ENCODE results near the gene HNRNPLL.

Gene HNRNPLL

DNA sequence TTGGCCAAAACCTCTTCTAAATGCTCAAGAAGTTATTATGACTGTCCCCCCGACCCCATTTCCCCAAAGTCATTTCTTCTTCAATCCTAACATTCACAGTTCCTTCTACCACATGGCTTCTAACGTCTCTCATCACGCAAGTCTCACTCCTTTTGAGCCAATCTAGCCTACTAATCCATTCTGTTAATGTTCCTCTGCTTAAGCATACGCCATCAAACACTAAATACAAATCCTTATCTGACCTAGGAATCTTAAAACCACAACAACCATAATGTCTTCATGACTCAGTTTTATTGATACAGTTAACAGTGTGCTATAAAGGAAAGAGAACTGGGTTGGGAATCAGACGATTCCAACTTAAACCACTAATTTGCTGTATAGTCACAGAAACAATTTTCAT is 23.9 kb downstream of the HNRNPLL start:
- TF ChIP-seq, protein P1, sequence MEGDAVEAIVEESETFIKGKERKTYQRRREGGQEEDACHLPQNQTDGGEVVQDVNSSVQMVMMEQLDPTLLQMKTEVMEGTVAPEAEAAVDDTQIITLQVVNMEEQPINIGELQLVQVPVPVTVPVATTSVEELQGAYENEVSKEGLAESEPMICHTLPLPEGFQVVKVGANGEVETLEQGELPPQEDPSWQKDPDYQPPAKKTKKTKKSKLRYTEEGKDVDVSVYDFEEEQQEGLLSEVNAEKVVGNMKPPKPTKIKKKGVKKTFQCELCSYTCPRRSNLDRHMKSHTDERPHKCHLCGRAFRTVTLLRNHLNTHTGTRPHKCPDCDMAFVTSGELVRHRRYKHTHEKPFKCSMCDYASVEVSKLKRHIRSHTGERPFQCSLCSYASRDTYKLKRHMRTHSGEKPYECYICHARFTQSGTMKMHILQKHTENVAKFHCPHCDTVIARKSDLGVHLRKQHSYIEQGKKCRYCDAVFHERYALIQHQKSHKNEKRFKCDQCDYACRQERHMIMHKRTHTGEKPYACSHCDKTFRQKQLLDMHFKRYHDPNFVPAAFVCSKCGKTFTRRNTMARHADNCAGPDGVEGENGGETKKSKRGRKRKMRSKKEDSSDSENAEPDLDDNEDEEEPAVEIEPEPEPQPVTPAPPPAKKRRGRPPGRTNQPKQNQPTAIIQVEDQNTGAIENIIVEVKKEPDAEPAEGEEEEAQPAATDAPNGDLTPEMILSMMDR (conservative IDR thresholded peaks at IDR 0.05; ENCODE audit: low read length): no peak
- no peak for DNase-seq (ENCODE audit: low read depth)
- H3K4me3 ChIP-seq (ENCODE audit: low read length): no peak overlapping the region

DNA sequence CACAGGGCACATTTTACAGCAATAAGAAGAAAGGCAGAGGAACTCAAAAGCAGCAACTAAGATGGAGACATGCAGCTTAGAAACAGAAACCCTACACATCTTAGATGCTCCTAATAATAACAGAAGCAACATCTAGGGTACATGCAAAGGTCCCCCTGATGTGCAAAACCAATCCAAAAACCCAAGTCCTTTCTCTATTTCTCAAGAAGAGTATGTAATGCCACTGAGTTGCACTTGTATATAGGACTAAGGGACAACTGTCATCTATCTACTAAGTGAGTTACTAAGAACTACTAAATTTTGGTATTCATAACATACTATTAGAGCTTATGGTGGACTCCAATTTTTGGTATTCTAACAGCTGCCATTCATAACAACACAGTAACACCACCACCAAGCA is 28.4 kb downstream of the HNRNPLL start:
- TF ChIP-seq, protein P1 (conservative IDR thresholded peaks at IDR 0.05; ENCODE audit: low read length): no peak
- no peak overlapping the region for H3K4me3 ChIP-seq (ENCODE audit: low read length)
- no peak for DNase-seq (ENCODE audit: low read depth)

DNA sequence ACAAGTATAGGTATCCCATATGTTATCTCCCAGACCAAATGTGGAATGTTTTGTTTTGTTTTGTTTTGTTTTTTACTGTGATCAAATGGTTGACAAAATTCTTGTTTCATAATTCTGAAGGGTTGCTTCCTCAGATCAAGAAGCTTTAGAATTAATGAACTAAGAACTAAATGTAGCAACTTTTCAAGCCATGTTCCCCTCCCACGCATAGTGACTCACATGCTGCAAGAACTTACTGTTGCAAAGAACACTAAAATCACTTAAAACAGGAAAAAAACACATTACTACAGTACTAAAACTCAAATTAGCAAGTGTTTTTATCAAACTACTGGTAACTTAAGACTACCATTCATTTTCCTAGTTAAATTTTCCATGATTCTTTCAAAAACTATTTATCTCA is 30.6 kb downstream of the HNRNPLL start:
- H3K4me3 ChIP-seq (ENCODE audit: low read length): no peak overlapping the region
- peak; percentile 76 for DNase-seq (ENCODE audit: low read depth)
- TF ChIP-seq, protein P1 (conservative IDR thresholded peaks at IDR 0.05; ENCODE audit: low read length): no peak

DNA sequence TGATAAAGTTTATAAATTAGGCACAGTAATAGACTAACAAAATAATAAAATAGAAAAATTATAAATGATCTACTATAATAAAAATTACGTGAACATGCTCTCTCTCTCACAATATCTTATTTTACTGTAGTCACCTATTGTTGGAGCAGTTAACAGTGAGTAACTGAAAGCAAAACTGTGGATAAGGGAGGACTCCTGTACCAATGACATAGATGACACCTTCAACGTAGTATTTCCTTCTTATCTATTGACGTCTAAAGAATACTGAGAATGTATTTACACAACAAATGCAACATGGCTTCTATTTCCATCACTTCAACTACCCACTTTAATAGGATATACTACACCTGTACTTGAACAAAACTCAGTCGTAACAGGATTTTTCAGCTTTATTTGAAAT is 31.5 kb downstream of the HNRNPLL start:
- H3K4me3 ChIP-seq (ENCODE audit: low read length): no peak overlapping the region
- no peak for DNase-seq (ENCODE audit: low read depth)
- TF ChIP-seq, protein P1 (conservative IDR thresholded peaks at IDR 0.05; ENCODE audit: low read length): no peak

DNA sequence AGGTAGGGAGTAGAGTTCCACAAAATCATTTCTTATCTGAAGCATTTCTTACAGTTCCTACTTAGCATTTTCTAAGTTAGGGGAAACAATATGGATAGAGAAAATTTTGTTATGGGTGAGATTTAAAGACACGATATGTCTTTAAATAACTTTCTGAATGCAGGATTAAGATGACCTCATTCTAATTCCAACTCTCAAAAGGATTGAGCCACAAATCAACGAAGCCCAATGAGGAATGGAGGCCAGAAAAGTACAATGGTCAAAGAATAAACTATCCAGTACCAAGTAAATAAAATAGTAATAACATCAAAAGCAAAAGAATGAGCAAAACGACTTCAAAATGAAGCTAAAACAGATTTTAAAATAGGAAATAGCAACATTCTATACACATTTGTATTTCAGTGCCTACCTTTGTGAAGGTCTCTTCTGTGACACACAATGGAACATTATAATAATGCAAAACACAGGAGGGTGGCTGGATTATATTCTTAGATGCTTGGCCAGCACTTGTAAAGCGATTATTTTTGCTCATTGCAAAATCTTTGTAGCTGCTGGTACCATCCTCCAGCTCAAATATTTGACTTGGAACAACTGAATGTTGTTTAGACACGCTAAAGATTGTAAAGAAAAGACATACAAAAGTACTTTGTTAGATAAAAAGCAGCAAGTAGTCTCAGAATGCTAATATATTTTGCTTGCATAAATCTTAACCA is 33.8 kb downstream of the HNRNPLL start:
- no peak overlapping the region for H3K4me3 ChIP-seq (ENCODE audit: low read length)
- TF ChIP-seq, protein P1 (conservative IDR thresholded peaks at IDR 0.05; ENCODE audit: low read length): no peak
- no peak for DNase-seq (ENCODE audit: low read depth)

DNA sequence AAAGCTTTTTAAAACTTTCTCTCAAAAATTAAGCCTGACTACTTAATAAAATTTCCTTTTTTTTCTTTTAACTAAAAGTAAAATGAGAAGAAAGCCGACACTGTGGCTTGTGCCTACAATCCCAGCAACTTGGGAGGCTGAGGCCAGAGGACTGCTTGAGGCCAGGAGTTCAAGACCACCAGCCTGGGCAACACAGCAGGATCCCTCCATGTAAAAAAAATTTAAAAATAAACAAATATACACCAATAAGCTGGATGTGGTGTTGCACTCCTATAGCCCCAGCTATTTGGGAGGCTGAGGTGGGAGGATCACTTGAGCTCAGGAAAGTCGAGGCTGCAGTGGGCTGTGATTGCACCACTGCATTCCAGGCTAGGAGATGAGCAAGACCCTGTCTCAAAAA is 37.4 kb downstream of the HNRNPLL start:
- TF ChIP-seq, protein P1 (conservative IDR thresholded peaks at IDR 0.05; ENCODE audit: low read length): no peak
- no peak overlapping the region for H3K4me3 ChIP-seq (ENCODE audit: low read length)
- no peak for DNase-seq (ENCODE audit: low read depth)

DNA sequence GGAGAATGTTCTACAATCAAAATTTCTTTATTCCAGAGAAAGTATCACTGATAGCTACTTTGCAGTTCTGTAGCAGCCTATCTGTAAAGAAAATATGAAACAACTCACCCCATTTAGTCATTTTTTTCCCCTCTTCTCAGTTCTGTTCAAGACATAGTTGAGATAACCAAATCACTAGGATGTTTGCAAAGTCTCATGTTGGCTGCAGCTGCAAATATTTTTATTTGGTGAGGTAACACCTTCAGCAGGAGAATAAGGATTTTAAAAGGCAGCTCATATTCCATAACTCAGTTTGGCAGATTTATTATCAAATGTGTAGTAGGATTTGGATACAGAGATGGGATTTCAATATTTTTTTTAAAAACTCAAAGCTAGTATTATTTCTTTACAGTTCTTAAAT is 41.0 kb downstream of the HNRNPLL start:
- DNase-seq (ENCODE audit: low read depth): no peak
- no peak overlapping the region for H3K4me3 ChIP-seq (ENCODE audit: low read length)
- TF ChIP-seq, protein P1 (conservative IDR thresholded peaks at IDR 0.05; ENCODE audit: low read length): no peak

All from AG10803 (cell line).